GM23338 (cell line): ENCODE measurements around the gene STAP2. TPM values are rescaled to one million over a fixed set of nuclear protein-coding genes. Genes with fewer than 3 reads are reported as not detected.
A peak's percentile ranks its signal among the peaks of the same experiment; 100 is the strongest.

ENCODE experiments used
- ATAC-seq: fragments of 200-7000 bp; cut with Tn5 transposase; 3 replicates; pipeline ENCODE4 v1.9.1; 2020
- DNase-seq: peaks from one replicate; pipeline ENCODE4 v3.0.0-alpha.2; 2015; ENCODE audit warnings: low spot score
- H2AFZ ChIP-seq: fragments of 200-600 bp; sonication (generic); 2 replicates; pipeline ENCODE4 v1.8.0; 2016; ENCODE audit warnings: antibody characterized with exemption, mild to moderate bottlenecking, moderate library complexity
- H3F3A ChIP-seq: fragments of 200-600 bp; sonication (generic); replicated peaks from 2 replicates; pipeline ENCODE4 v1.8.0; 2017; ENCODE audit warnings: antibody characterized with exemption, mixed run types, low read depth
- H3K27ac ChIP-seq: fragments of 200-600 bp; sonication (generic); 2 replicates; pipeline ENCODE4 v1.6.1; 2016; ENCODE audit warnings: low read depth
- H3K27me3 ChIP-seq: fragments of 200-600 bp; sonication (generic); 2 replicates; pipeline ENCODE4 v1.8.0; 2016; ENCODE audit warnings: mild to moderate bottlenecking, mixed run types, moderate library complexity; ENCODE audit not compliant: insufficient read depth
- H3K36me3 ChIP-seq: fragments of 200-600 bp; sonication (generic); 2 replicates; pipeline ENCODE4 v1.8.0; 2016; ENCODE audit warnings: mild to moderate bottlenecking; ENCODE audit not compliant: insufficient read depth
- H3K4me1 ChIP-seq: fragments of 200-600 bp; sonication (generic); 2 replicates; pipeline ENCODE4 v1.8.0; 2016; ENCODE audit warnings: mild to moderate bottlenecking, moderate library complexity; ENCODE audit not compliant: insufficient read depth
- H3K4me2 ChIP-seq: fragments of 200-600 bp; sonication (generic); 2 replicates; pipeline ENCODE4 v1.7.1; 2017; ENCODE audit warnings: mixed run types
- H3K4me3 ChIP-seq: fragments of 200-600 bp; sonication (generic); 2 replicates; pipeline ENCODE4 v1.6.1; 2016; ENCODE audit warnings: mixed run types
- H3K79me2 ChIP-seq: fragments of 200-600 bp; sonication (generic); replicated peaks from 2 replicates; pipeline ENCODE4 v1.8.0; 2017; ENCODE audit warnings: mild to moderate bottlenecking; ENCODE audit not compliant: insufficient read depth
- H3K9me2 ChIP-seq: fragments of 200-600 bp; sonication (generic); 2 replicates; pipeline ENCODE4 v1.8.0; 2017; ENCODE audit not compliant: insufficient read depth
- H4K20me1 ChIP-seq: fragments of 200-600 bp; sonication (generic); replicated peaks from 2 replicates; pipeline ENCODE4 v1.8.0; 2017; ENCODE audit warnings: mild to moderate bottlenecking; ENCODE audit not compliant: insufficient read depth
- H3K27ac Mint-ChIP-seq: 2 replicates; pipeline ENCODE4 v1.8.0; 2020; ENCODE audit warnings: inconsistent platforms, mild to moderate bottlenecking, moderate library complexity, mixed read lengths
- H3K27me3 Mint-ChIP-seq: 3 replicates; pipeline ENCODE4 v1.8.0; 2022; ENCODE audit warnings: low read depth, mild to moderate bottlenecking, moderate library complexity, mixed read lengths, inconsistent platforms; ENCODE audit not compliant: insufficient read depth, poor library complexity
- H3K36me3 Mint-ChIP-seq: 3 replicates; pipeline ENCODE4 v1.8.0; 2021; ENCODE audit warnings: low read depth, mild to moderate bottlenecking, inconsistent platforms, moderate library complexity, mixed read lengths
- H3K4me1 Mint-ChIP-seq: 3 replicates; pipeline ENCODE4 v1.8.0; 2020; ENCODE audit warnings: mild to moderate bottlenecking, inconsistent platforms, mixed read lengths
- H3K4me3 Mint-ChIP-seq: 3 replicates; pipeline ENCODE4 v1.8.0; 2021; ENCODE audit warnings: moderate library complexity, mild to moderate bottlenecking, inconsistent platforms, mixed read lengths
- H3K9me3 Mint-ChIP-seq: 3 replicates; pipeline ENCODE4 v1.8.0; 2020; ENCODE audit warnings: moderate library complexity, mild to moderate bottlenecking, inconsistent platforms, mixed read lengths
- EZH2 ChIP-seq: fragments of 200-600 bp; sonication (generic); IDR thresholded peaks from one replicate; pipeline ENCODE4 v1.8.0; 2017; ENCODE audit warnings: antibody characterized with exemption, mild to moderate bottlenecking, low read depth; ENCODE audit not compliant: unreplicated experiment
- NANOG ChIP-seq: IDR thresholded peaks from 2 replicates; pipeline ENCODE4 v1.6.1; 2016; ENCODE audit warnings: antibody characterized with exemption, borderline replicate concordance
- POLR2AphosphoS5 ChIP-seq: IDR thresholded peaks from 2 replicates; pipeline ENCODE4 v1.6.1; 2016; ENCODE audit warnings: antibody characterized with exemption, low read depth
- REST ChIP-seq: IDR thresholded peaks from one replicate; pipeline ENCODE4 v1.6.1; 2018; ENCODE audit warnings: antibody characterized with exemption; ENCODE audit not compliant: unreplicated experiment
- ZNF114 ChIP-seq: fragments of 250-450 bp; sonication (Bioruptor Pico); IDR thresholded peaks from 2 replicates; pipeline ENCODE4 v1.5.0; 2020; ENCODE audit warnings: mild to moderate bottlenecking, moderate library complexity
- ZNF331 ChIP-seq: fragments of 250-450 bp; sonication (Bioruptor Pico); IDR thresholded peaks from 2 replicates; pipeline ENCODE4 v1.5.0; 2020; ENCODE audit warnings: low read depth, mild to moderate bottlenecking, moderate library complexity
- polyA plus RNA-seq: library from polyadenylated mRNA; unstranded; fragments of >200 nt; fragmentation: Nextera tagmentation; extraction: Ambion mirVana; gene quantifications from 2 replicates; pipeline ENCODE4 v1.2.1, GENCODE V29; 2016
- total RNA-seq: library from RNA; depleted of rRNA; stranded (reverse); fragments of >200 nt; shearing (Covaris generic); gene quantifications from 2 replicates; pipeline ENCODE4 v1.2.3, GENCODE V29; 2014
- TF ChIP-seq, protein P1 (sequence below): fragments of 250-450 bp; sonication (Bioruptor Pico); IDR thresholded peaks from 2 replicates; pipeline ENCODE4 v1.5.0; 2020; ENCODE audit warnings: mild to moderate bottlenecking, moderate library complexity

STAP2 gene
- total and polyA plus RNA-seq, 2 experiments from 2014 or later: 15.1 to 20.7 TPM

DNA sequence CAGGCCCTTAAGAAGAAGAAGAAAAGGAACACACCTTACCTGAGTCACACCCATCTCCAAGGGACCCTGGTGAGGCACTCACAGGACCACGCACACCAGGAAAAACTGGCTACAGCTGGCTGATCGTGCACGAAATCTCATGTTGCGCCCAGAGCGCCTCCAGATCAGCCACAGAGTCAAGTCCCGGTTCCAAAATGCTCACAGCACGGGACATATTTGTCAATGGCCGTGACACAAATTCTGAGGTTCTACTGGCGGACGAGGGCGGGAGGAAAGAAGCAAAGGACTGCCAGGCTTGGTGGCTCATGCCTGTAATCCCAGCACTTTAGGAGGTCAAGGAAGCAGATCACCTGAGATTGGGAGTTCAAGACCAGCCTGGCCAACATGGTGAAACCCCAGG lies 40.3 kb upstream of the STAP2 start:
- peaks cover 84% of the 10 kb centered on the region for H3K79me2 ChIP-seq

More for the DNA sequence above, 40.3 kb upstream of the STAP2 start:
- no peak overlapping the region; the same call in 1 of the 2 replicates for H3K27ac ChIP-seq
- no peak overlapping the region for H3K4me2 ChIP-seq
- H3K4me3 ChIP-seq: no peak overlapping the region
- peaks cover 34% of the 10 kb centered on the region for H4K20me1 ChIP-seq
- no peak overlapping the region for H2AFZ ChIP-seq
- Mint-ChIP-seq H3K36me3 (0 out of 3 replicates have a peak, but pooled peaks cover 5% of the 10 kb centered on the region), H3K27me3 (peaks cover 25% of the 10 kb centered on the region), H3K9me3 (no peaks in the 10 kb centered on the region), H3K4me1 (peaks cover 48% of the 10 kb centered on the region), H3K4me3 (no peak overlapping the region), H3K27ac (0 out of 2 replicates have a peak overlapping the region, but pooled peaks have one; percentile 40)
- DNase-seq: no peak
- 0 out of 2 replicates have a peak, but pooled peaks cover 12% of the 10 kb centered on the region for H3F3A ChIP-seq
- no peaks in the 10 kb centered on the region for H3K27me3 ChIP-seq
- H3K4me1 ChIP-seq: peaks cover 29% of the 10 kb centered on the region
- no peak for ATAC-seq
- no peaks in the 10 kb centered on the region for H3K36me3 ChIP-seq
- TF ChIP-seq, protein P1, sequence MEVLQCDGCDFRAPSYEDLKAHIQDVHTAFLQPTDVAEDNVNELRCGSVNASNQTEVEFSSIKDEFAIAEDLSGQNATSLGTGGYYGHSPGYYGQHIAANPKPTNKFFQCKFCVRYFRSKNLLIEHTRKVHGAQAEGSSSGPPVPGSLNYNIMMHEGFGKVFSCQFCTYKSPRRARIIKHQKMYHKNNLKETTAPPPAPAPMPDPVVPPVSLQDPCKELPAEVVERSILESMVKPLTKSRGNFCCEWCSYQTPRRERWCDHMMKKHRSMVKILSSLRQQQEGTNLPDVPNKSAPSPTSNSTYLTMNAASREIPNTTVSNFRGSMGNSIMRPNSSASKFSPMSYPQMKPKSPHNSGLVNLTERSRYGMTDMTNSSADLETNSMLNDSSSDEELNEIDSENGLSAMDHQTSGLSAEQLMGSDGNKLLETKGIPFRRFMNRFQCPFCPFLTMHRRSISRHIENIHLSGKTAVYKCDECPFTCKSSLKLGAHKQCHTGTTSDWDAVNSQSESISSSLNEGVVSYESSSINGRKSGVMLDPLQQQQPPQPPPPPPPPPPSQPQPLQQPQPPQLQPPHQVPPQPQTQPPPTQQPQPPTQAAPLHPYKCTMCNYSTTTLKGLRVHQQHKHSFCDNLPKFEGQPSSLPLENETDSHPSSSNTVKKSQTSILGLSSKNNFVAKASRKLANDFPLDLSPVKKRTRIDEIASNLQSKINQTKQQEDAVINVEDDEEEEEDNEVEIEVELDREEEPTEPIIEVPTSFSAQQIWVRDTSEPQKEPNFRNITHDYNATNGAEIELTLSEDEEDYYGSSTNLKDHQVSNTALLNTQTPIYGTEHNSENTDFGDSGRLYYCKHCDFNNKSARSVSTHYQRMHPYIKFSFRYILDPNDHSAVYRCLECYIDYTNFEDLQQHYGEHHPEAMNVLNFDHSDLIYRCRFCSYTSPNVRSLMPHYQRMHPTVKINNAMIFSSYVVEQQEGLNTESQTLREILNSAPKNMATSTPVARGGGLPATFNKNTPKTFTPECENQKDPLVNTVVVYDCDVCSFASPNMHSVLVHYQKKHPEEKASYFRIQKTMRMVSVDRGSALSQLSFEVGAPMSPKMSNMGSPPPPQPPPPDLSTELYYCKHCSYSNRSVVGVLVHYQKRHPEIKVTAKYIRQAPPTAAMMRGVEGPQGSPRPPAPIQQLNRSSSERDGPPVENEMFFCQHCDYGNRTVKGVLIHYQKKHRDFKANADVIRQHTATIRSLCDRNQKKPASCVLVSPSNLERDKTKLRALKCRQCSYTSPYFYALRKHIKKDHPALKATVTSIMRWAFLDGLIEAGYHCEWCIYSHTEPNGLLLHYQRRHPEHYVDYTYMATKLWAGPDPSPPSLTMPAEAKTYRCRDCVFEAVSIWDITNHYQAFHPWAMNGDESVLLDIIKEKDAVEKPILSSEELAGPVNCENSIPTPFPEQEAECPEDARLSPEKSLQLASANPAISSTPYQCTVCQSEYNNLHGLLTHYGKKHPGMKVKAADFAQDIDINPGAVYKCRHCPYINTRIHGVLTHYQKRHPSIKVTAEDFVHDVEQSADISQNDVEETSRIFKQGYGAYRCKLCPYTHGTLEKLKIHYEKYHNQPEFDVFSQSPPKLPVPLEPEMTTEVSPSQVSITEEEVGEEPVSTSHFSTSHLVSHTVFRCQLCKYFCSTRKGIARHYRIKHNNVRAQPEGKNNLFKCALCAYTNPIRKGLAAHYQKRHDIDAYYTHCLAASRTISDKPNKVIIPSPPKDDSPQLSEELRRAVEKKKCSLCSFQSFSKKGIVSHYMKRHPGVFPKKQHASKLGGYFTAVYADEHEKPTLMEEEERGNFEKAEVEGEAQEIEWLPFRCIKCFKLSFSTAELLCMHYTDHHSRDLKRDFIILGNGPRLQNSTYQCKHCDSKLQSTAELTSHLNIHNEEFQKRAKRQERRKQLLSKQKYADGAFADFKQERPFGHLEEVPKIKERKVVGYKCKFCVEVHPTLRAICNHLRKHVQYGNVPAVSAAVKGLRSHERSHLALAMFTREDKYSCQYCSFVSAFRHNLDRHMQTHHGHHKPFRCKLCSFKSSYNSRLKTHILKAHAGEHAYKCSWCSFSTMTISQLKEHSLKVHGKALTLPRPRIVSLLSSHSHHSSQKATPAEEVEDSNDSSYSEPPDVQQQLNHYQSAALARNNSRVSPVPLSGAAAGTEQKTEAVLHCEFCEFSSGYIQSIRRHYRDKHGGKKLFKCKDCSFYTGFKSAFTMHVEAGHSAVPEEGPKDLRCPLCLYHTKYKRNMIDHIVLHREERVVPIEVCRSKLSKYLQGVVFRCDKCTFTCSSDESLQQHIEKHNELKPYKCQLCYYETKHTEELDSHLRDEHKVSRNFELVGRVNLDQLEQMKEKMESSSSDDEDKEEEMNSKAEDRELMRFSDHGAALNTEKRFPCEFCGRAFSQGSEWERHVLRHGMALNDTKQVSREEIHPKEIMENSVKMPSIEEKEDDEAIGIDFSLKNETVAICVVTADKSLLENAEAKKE (CRISPR knock-in tag): no peak
- TF ChIP-seq EZH2: no peak
- no peak for TF ChIP-seq ZNF114 (CRISPR knock-in tag)
- no peak for TF ChIP-seq POLR2AphosphoS5
- TF ChIP-seq ZNF331 (CRISPR knock-in tag): no peak
- no peak for TF ChIP-seq NANOG
- TF ChIP-seq REST: no peak
- no peaks in the 10 kb centered on the region for H3K9me2 ChIP-seq
